WTC11 (cell line): ENCODE results near the gene CHRNA4. TPM values are rescaled to one million over a fixed set of nuclear protein-coding genes. Genes with fewer than 3 reads are reported as not detected.

Experiments used
- ATAC-seq: fragments of 200-7000 bp; cut with Tn5 transposase; 2 replicates; pipeline ENCODE4 v1.10.0; 2021; ENCODE audit warnings: mild to moderate bottlenecking, moderate library complexity
- CTCF ChIA-PET: fragments of 300-600 bp; sonication (Branson Sonifier 250); formaldehyde crosslinking; loops from one replicate; lab custom pipeline; 2021; ENCODE audit warnings: antibody characterized with exemption; lab: Charles Lee
- POLR2A ChIA-PET: fragments of 350-600 bp; sonication (Branson Sonifier 250); formaldehyde crosslinking; loops from one replicate; lab custom pipeline; 2021; ENCODE audit warnings: antibody characterized with exemption; lab: Charles Lee
- DNase-seq: peaks from one replicate; pipeline ENCODE4 v3.0.0; 2021; ENCODE audit warnings: low spot score
- H3K27ac Mint-ChIP-seq: 2 replicates; pipeline ENCODE4 v1.8.0; 2021; ENCODE audit warnings: mixed read lengths
- H3K27me3 Mint-ChIP-seq: 2 replicates; pipeline ENCODE4 v1.8.0; 2021; ENCODE audit warnings: low read depth, mild to moderate bottlenecking, moderate library complexity, mixed read lengths
- H3K36me3 Mint-ChIP-seq: 2 replicates; pipeline ENCODE4 v1.8.0; 2021; ENCODE audit warnings: mixed read lengths
- H3K4me1 Mint-ChIP-seq: 2 replicates; pipeline ENCODE4 v1.8.0; 2022; ENCODE audit warnings: mixed read lengths
- H3K4me3 Mint-ChIP-seq: 2 replicates; pipeline ENCODE4 v1.8.0; 2021; ENCODE audit warnings: mild to moderate bottlenecking, moderate library complexity, mixed read lengths
- H3K9me3 Mint-ChIP-seq: 2 replicates; pipeline ENCODE4 v1.8.0; 2021; ENCODE audit warnings: mixed read lengths
- CBFB ChIP-seq: sonication (generic); formaldehyde crosslinking; IDR thresholded peaks from 2 replicates; pipeline ENCODE4 v1.8.1; 2022; ENCODE audit warnings: mild to moderate bottlenecking, low read depth, missing genetic modification reagents
- ETV6 ChIP-seq: sonication (generic); formaldehyde crosslinking; IDR thresholded peaks from 2 replicates; pipeline ENCODE4 v1.8.1; 2022; ENCODE audit warnings: mild to moderate bottlenecking, missing genetic modification reagents
- FOXJ3 ChIP-seq: sonication (generic); formaldehyde crosslinking; IDR thresholded peaks from 2 replicates; pipeline ENCODE4 v1.9.0; 2021; ENCODE audit warnings: missing genetic modification reagents, mild to moderate bottlenecking, borderline replicate concordance
- FOXP1 ChIP-seq: sonication (generic); formaldehyde crosslinking; IDR thresholded peaks from 2 replicates; pipeline ENCODE4 v1.8.0; 2022; ENCODE audit warnings: missing genetic modification reagents, mild to moderate bottlenecking, moderate library complexity, borderline replicate concordance
- GTF2I ChIP-seq: fragments of 250-450 bp; sonication (Bioruptor Pico); conservative IDR thresholded peaks from 2 replicates; pipeline ENCODE4 v1.4.0; 2021; ENCODE audit warnings: mild to moderate bottlenecking
- KAT7 ChIP-seq: sonication (generic); formaldehyde crosslinking; IDR thresholded peaks from 2 replicates; pipeline ENCODE4 v1.8.1; 2023; ENCODE audit warnings: missing genetic modification reagents, mild to moderate bottlenecking, borderline replicate concordance
- NFATC4 ChIP-seq: fragments of 250-450 bp; sonication (Bioruptor Pico); IDR thresholded peaks from 2 replicates; pipeline ENCODE4 v1.9.0; 2021; ENCODE audit warnings: mild to moderate bottlenecking
- NFYB ChIP-seq: sonication (generic); formaldehyde crosslinking; conservative IDR thresholded peaks from 2 replicates; pipeline ENCODE4 v1.8.0; 2022; ENCODE audit warnings: low read depth, missing genetic modification reagents
- SP1 ChIP-seq: sonication (generic); formaldehyde crosslinking; conservative IDR thresholded peaks from 2 replicates; pipeline ENCODE4 v1.8.1; 2022; ENCODE audit warnings: missing genetic modification reagents
- TCF7 ChIP-seq: sonication (generic); formaldehyde crosslinking; IDR thresholded peaks from 2 replicates; pipeline ENCODE4 v1.8.0; 2022; ENCODE audit warnings: mild to moderate bottlenecking, low read depth, missing genetic modification reagents, moderate library complexity
- TEAD1 ChIP-seq: sonication (generic); formaldehyde crosslinking; IDR thresholded peaks from 2 replicates; pipeline ENCODE4 v1.8.0; 2022; ENCODE audit warnings: mild to moderate bottlenecking, missing genetic modification reagents
- total RNA-seq: library from RNA; stranded (reverse); gene quantifications from 3 replicates; pipeline ENCODE4 v1.2.3, GENCODE V29; 2021
- TF ChIP-seq, protein P1 (sequence below): sonication (generic); formaldehyde crosslinking; IDR thresholded peaks from 2 replicates; pipeline ENCODE4 v1.8.0; 2022; ENCODE audit warnings: missing genetic modification reagents
- TF ChIP-seq, protein P2 (sequence below): sonication (generic); formaldehyde crosslinking; IDR thresholded peaks from 2 replicates; pipeline ENCODE4 v1.8.0; 2022; ENCODE audit warnings: mild to moderate bottlenecking, missing genetic modification reagents
- TF ChIP-seq, protein P3 (sequence below): sonication (generic); formaldehyde crosslinking; IDR thresholded peaks from 2 replicates; pipeline ENCODE4 v1.8.1; 2023; ENCODE audit warnings: mild to moderate bottlenecking, moderate library complexity, missing genetic modification reagents
- TF ChIP-seq, protein P4 (sequence below): sonication (generic); formaldehyde crosslinking; IDR thresholded peaks from 2 replicates; pipeline ENCODE4 v1.8.0; 2023; ENCODE audit warnings: missing genetic modification reagents, mild to moderate bottlenecking, borderline replicate concordance
- TF ChIP-seq, protein P5 (sequence below): sonication (generic); formaldehyde crosslinking; IDR thresholded peaks from 2 replicates; pipeline ENCODE4 v1.8.1; 2022; ENCODE audit warnings: low read depth, missing genetic modification reagents, borderline replicate concordance
- TF ChIP-seq, protein P6 (sequence below): sonication (generic); formaldehyde crosslinking; IDR thresholded peaks from 2 replicates; pipeline ENCODE4 v1.8.1; 2023; ENCODE audit warnings: mild to moderate bottlenecking, missing genetic modification reagents, moderate library complexity

CHRNA4 gene
- total RNA-seq, 1 experiment from 2014 or later = 2.5 TPM

DNA sequence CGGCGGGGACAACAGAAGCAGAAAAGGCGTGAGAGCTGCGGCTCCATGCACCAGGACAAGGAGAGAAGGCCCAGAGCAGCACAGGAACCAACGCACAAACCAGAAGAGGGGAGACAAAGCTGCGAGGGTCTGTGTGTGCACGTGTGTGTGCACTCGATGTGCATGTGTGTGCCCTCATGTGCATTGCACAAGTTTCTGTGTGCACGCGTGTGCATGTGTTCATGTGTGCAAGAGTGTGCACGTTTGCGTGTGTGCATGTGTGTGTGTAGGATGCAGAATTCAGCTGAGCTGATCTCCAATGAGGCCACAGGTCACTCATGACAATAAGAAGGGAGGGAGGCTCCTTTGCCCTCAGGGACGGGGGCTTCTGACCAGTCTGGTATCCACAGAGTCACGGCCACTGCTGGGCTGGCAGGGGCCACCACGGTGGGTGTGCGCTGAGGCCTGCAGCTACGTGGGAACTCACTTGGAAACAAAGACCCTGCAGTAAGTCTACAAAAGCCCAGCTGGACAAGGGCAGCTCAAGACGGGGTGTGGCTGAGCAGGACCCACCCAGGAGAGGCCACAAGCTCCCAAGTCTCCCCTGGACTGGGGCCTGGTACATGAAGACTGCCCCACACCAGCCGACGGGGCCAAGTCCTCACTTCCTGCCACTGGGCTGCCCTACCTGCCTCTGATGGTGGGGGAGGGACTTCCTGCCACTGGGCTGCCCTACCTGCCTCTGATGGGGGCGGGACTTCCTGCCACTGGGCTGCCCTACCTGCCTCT, 48.1 kb upstream of the CHRNA4 start:
- POLR2A ChIA-PET = interaction anchor here (0.6 kb wide), 1 partner anchor 547 kb away, joined by 3 read pairs; the partner anchor contains the start of gene UCKL1

More for the DNA sequence above, 48.1 kb upstream of the CHRNA4 start:
- Mint-ChIP-seq H3K36me3 (no peaks in the 10 kb centered on the region), H3K9me3 (no peaks in the 10 kb centered on the region), H3K27me3 (no peaks in the 10 kb centered on the region), H3K27ac (peak overlapping the region; percentile 49; the same call in 1 of the 2 replicates), H3K4me1 (0 out of 2 replicates have a peak, but pooled peaks cover 6% of the 10 kb centered on the region), H3K4me3 (no peak overlapping the region)
- TF ChIP-seq TEAD1 (CRISPR knock-in tag) (no peak), CBFB (CRISPR knock-in tag) (no peak), TCF7 (no peak), GTF2I (CRISPR knock-in tag) (no peak), ETV6 (CRISPR knock-in tag) (no peak), NFYB (CRISPR knock-in tag) (0 out of 2 replicates have a peak, but pooled peaks have one; percentile 17), KAT7 (CRISPR knock-in tag) (no peak), FOXP1 (peak; percentile 62; the same call in 1 of the 2 replicates), NFATC4 (CRISPR knock-in tag) (no peak), SP1 (CRISPR knock-in tag) (peak; percentile 63; the same call in 1 of the 2 replicates), FOXJ3 (CRISPR knock-in tag) (no peak)
- TF ChIP-seq, protein P1, sequence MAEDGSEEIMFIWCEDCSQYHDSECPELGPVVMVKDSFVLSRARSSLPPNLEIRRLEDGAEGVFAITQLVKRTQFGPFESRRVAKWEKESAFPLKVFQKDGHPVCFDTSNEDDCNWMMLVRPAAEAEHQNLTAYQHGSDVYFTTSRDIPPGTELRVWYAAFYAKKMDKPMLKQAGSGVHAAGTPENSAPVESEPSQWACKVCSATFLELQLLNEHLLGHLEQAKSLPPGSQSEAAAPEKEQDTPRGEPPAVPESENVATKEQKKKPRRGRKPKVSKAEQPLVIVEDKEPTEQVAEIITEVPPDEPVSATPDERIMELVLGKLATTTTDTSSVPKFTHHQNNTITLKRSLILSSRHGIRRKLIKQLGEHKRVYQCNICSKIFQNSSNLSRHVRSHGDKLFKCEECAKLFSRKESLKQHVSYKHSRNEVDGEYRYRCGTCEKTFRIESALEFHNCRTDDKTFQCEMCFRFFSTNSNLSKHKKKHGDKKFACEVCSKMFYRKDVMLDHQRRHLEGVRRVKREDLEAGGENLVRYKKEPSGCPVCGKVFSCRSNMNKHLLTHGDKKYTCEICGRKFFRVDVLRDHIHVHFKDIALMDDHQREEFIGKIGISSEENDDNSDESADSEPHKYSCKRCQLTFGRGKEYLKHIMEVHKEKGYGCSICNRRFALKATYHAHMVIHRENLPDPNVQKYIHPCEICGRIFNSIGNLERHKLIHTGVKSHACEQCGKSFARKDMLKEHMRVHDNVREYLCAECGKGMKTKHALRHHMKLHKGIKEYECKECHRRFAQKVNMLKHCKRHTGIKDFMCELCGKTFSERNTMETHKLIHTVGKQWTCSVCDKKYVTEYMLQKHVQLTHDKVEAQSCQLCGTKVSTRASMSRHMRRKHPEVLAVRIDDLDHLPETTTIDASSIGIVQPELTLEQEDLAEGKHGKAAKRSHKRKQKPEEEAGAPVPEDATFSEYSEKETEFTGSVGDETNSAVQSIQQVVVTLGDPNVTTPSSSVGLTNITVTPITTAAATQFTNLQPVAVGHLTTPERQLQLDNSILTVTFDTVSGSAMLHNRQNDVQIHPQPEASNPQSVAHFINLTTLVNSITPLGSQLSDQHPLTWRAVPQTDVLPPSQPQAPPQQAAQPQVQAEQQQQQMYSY = no peak
- TF ChIP-seq, protein P2, sequence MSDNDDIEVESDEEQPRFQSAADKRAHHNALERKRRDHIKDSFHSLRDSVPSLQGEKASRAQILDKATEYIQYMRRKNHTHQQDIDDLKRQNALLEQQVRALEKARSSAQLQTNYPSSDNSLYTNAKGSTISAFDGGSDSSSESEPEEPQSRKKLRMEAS (CRISPR knock-in tag) = 0 out of 2 replicates have a peak, but pooled peaks have one; percentile 6
- TF ChIP-seq, protein P3, sequence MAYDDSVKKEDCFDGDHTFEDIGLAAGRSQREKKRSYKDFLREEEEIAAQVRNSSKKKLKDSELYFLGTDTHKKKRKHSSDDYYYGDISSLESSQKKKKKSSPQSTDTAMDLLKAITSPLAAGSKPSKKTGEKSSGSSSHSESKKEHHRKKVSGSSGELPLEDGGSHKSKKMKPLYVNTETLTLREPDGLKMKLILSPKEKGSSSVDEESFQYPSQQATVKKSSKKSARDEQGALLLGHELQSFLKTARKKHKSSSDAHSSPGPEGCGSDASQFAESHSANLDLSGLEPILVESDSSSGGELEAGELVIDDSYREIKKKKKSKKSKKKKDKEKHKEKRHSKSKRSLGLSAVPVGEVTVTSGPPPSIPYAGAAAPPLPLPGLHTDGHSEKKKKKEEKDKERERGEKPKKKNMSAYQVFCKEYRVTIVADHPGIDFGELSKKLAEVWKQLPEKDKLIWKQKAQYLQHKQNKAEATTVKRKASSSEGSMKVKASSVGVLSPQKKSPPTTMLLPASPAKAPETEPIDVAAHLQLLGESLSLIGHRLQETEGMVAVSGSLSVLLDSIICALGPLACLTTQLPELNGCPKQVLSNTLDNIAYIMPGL (CRISPR knock-in tag) = no peak
- TF ChIP-seq, protein P4, sequence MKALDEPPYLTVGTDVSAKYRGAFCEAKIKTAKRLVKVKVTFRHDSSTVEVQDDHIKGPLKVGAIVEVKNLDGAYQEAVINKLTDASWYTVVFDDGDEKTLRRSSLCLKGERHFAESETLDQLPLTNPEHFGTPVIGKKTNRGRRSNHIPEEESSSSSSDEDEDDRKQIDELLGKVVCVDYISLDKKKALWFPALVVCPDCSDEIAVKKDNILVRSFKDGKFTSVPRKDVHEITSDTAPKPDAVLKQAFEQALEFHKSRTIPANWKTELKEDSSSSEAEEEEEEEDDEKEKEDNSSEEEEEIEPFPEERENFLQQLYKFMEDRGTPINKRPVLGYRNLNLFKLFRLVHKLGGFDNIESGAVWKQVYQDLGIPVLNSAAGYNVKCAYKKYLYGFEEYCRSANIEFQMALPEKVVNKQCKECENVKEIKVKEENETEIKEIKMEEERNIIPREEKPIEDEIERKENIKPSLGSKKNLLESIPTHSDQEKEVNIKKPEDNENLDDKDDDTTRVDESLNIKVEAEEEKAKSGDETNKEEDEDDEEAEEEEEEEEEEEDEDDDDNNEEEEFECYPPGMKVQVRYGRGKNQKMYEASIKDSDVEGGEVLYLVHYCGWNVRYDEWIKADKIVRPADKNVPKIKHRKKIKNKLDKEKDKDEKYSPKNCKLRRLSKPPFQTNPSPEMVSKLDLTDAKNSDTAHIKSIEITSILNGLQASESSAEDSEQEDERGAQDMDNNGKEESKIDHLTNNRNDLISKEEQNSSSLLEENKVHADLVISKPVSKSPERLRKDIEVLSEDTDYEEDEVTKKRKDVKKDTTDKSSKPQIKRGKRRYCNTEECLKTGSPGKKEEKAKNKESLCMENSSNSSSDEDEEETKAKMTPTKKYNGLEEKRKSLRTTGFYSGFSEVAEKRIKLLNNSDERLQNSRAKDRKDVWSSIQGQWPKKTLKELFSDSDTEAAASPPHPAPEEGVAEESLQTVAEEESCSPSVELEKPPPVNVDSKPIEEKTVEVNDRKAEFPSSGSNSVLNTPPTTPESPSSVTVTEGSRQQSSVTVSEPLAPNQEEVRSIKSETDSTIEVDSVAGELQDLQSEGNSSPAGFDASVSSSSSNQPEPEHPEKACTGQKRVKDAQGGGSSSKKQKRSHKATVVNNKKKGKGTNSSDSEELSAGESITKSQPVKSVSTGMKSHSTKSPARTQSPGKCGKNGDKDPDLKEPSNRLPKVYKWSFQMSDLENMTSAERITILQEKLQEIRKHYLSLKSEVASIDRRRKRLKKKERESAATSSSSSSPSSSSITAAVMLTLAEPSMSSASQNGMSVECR = no peak
- TF ChIP-seq, protein P5, sequence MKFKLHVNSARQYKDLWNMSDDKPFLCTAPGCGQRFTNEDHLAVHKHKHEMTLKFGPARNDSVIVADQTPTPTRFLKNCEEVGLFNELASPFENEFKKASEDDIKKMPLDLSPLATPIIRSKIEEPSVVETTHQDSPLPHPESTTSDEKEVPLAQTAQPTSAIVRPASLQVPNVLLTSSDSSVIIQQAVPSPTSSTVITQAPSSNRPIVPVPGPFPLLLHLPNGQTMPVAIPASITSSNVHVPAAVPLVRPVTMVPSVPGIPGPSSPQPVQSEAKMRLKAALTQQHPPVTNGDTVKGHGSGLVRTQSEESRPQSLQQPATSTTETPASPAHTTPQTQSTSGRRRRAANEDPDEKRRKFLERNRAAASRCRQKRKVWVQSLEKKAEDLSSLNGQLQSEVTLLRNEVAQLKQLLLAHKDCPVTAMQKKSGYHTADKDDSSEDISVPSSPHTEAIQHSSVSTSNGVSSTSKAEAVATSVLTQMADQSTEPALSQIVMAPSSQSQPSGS (CRISPR knock-in tag) = no peak
- TF ChIP-seq, protein P6, sequence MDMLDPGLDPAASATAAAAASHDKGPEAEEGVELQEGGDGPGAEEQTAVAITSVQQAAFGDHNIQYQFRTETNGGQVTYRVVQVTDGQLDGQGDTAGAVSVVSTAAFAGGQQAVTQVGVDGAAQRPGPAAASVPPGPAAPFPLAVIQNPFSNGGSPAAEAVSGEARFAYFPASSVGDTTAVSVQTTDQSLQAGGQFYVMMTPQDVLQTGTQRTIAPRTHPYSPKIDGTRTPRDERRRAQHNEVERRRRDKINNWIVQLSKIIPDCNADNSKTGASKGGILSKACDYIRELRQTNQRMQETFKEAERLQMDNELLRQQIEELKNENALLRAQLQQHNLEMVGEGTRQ (CRISPR knock-in tag) = 0 out of 2 replicates have a peak, but pooled peaks have one; percentile 2
- DNase-seq (peak; percentile 46), ATAC-seq (peak; percentile 67)
- CTCF ChIA-PET = interaction anchor here (0.7 to 1.4 kb wide), 4 partner anchors 15 to 186 kb away, joined by 3 to 4 read pairs (median 4); no protein-coding TSS in a partner anchor
